B cell (primary cell): ENCODE measurements around the gene GLIS1. TPM values are rescaled to one million over a fixed set of nuclear protein-coding genes. Genes with fewer than 3 reads are reported as not detected.

ENCODE experiments used
- ATAC-seq: fragments of 200-7000 bp; cut with Tn5 transposase; one replicate; pipeline ENCODE4 v1.10.0; 2021; ENCODE audit warnings: low read depth, mild to moderate bottlenecking, moderate number of reproducible peaks, moderate library complexity
- CTCF ChIA-PET: fragments of 350-600 bp; sonication (Branson Sonifier 250); formaldehyde crosslinking; loops from one replicate; lab custom pipeline; 2021; ENCODE audit warnings: antibody characterized with exemption, inconsistent platforms; lab: Charles Lee
- POLR2A ChIA-PET: fragments of 350-600 bp; sonication (Branson Sonifier 250); formaldehyde crosslinking; loops from one replicate; lab custom pipeline; 2021; ENCODE audit warnings: antibody characterized with exemption; lab: Charles Lee
- DNase-seq: peaks from one replicate; pipeline ENCODE4 v3.0.0; 2013
- H2AFZ ChIP-seq: 2 replicates; pipeline ENCODE4 v1.6.1; 2012; ENCODE audit warnings: mild to moderate bottlenecking, low read depth, low read length; ENCODE audit not compliant: insufficient read depth, poor library complexity, severe bottlenecking
- H3K27ac ChIP-seq, 2 donors: 1 replicate in 1 of 2; 2 replicates in 1 of 2; pipeline ENCODE4 v1.5.1; 2012 to 2013; ENCODE audit warnings: low read length in 2 of 2, mild to moderate bottlenecking in 2 of 2, moderate library complexity in 1 of 2
- H3K27me3 ChIP-seq, 4 experiments: fragments of 200-600 bp in 1 of 4; sonication (generic) in 1 of 4; replicated peaks in 1 of 4; 1 replicate in 2 of 4; 2 replicates in 2 of 4; pipeline versions ENCODE4 v1.6.1 to v1.7.0; 2013 to 2016; ENCODE audit warnings: low read length in 3 of 4, mild to moderate bottlenecking in 2 of 4, mixed read lengths in 1 of 4, moderate library complexity in 1 of 4; ENCODE audit not compliant: insufficient read depth in 4 of 4, control insufficient read depth in 3 of 4; ENCODE audit errors: control extremely low read depth in 1 of 4
- H3K36me3 ChIP-seq, 2 experiments: replicated peaks in 1 of 2; 1 replicate in 1 of 2; 2 replicates in 1 of 2; pipeline versions ENCODE4 v1.6.1 to v1.7.1; 2013; ENCODE audit warnings: low read length in 1 of 2; ENCODE audit not compliant: insufficient read depth in 2 of 2, control insufficient read depth in 1 of 2; ENCODE audit errors: control extremely low read depth in 1 of 2, extremely low read depth in 1 of 2
- H3K4me1 ChIP-seq, 2 donors: fragments of 200-600 bp in 1 of 2; sonication (generic) in 1 of 2; 1 replicate in 1 of 2; 2 replicates in 1 of 2; pipeline versions ENCODE4 v1.5.1 to v1.6.1; 2013 to 2017; ENCODE audit warnings: low read length in 2 of 2; ENCODE audit not compliant: control insufficient read depth in 2 of 2, insufficient read depth in 2 of 2
- H3K4me2 ChIP-seq: replicated peaks from 2 replicates; pipeline ENCODE3; 2012; ENCODE audit warnings: mild to moderate bottlenecking, low read depth, low read length; ENCODE audit not compliant: poor library complexity, severe bottlenecking
- H3K4me3 ChIP-seq, 5 experiments: fragments of 200-600 bp in 1 of 5; sonication (generic) in 1 of 5; 1 replicate in 3 of 5; 2 replicates in 2 of 5; pipeline versions ENCODE4 v1.5.1 to v1.7.0; 2011 to 2016; ENCODE audit warnings: low read length in 4 of 5, mild to moderate bottlenecking in 4 of 5, low read depth in 2 of 5, control low read depth in 1 of 5, moderate library complexity in 1 of 5; ENCODE audit not compliant: insufficient read depth in 1 of 5; ENCODE audit errors: control extremely low read depth in 1 of 5, extremely low read depth in 1 of 5
- H3K79me2 ChIP-seq: fragments of 200-600 bp; sonication (generic); one replicate; pipeline ENCODE4 v1.6.0; 2016; ENCODE audit warnings: low read length; ENCODE audit not compliant: control insufficient read depth, insufficient read depth
- H3K9ac ChIP-seq: fragments of 200-600 bp; sonication (generic); 2 replicates; pipeline ENCODE4 v1.6.1; 2017; ENCODE audit warnings: mild to moderate bottlenecking, low read length, moderate library complexity
- H3K9me3 ChIP-seq, 3 donors: one replicate each; pipeline versions ENCODE4 v1.6.1 to v1.7.1; 2013; ENCODE audit warnings: low read length in 2 of 3; ENCODE audit not compliant: control insufficient read depth in 2 of 3, insufficient read depth in 1 of 3; ENCODE audit errors: control extremely low read depth in 1 of 3
- H4K20me1 ChIP-seq: 2 replicates; pipeline ENCODE4 v1.6.0; 2012; ENCODE audit warnings: mild to moderate bottlenecking, low read length; ENCODE audit not compliant: insufficient read depth, control insufficient read depth, poor library complexity, severe bottlenecking
- H3K27ac Mint-ChIP-seq: one replicate; pipeline ENCODE4 v1.8.0; 2021; ENCODE audit warnings: mixed read lengths
- H3K27me3 Mint-ChIP-seq: one replicate; pipeline ENCODE4 v1.8.0; 2021; ENCODE audit warnings: mixed read lengths
- H3K4me1 Mint-ChIP-seq: one replicate; pipeline ENCODE4 v1.8.0; 2021; ENCODE audit warnings: mixed read lengths
- H3K4me3 Mint-ChIP-seq: one replicate; pipeline ENCODE4 v1.8.0; 2021; ENCODE audit warnings: mixed read lengths
- H3K9me3 Mint-ChIP-seq: one replicate; pipeline ENCODE4 v1.8.0; 2022; ENCODE audit warnings: mixed read lengths; ENCODE audit not compliant: insufficient read depth
- EZH2 ChIP-seq: IDR thresholded peaks from 2 replicates; pipeline ENCODE4 v1.6.1; 2012; ENCODE audit warnings: borderline replicate concordance, low read depth, mild to moderate bottlenecking, moderate library complexity, low read length; ENCODE audit not compliant: insufficient read depth, poor library complexity, severe bottlenecking
- WGBS: methylation state at CpG from one replicate; pipeline ENCODE4 v1.1.5; 2013; ENCODE audit warnings: missing lambda C conversion rate; ENCODE audit not compliant: insufficient coverage; 5-methylcytosine and 5-hydroxymethylcytosine counted together
- intact Hi-C: fragments of 100-400 bp; cut with micrococcal nuclease; formaldehyde crosslinking; loops from one replicate; pipeline ENCODE4 v1.10.0; 2022
- polyA plus RNA-seq: library from polyadenylated mRNA; depleted of rRNA; stranded (reverse); fragments of >200 nt; gene quantifications from 2 replicates; pipeline ENCODE4 v1.2.3, GENCODE V29; 2012
- total RNA-seq, 2 donors: library from RNA; stranded (reverse); fragments of 120-200 nt in 1 of 2; gene quantifications; 1 replicate in 1 of 2; 2 replicates in 1 of 2; pipeline versions ENCODE4 v1.2.3 to v1.2.4, GENCODE V29; 2013 to 2022
- TF ChIP-seq, protein P1 (sequence below): fragments of 200-600 bp; IDR thresholded peaks from one replicate; pipeline ENCODE4 v1.8.0; 2022; ENCODE audit warnings: antibody characterized with exemption, mild to moderate bottlenecking

Gene GLIS1
- total and polyA plus RNA-seq, 2 donors (not counting 1 experiment from before 2014, with no cell fraction given): not detected

- Mint-ChIP-seq H3K4me1 (no peaks in the 10 kb centered on the region), H3K27me3 (peaks cover 5% of the 10 kb centered on the region), H3K4me3 (no peak overlapping the region), H3K9me3 (no peaks in the 10 kb centered on the region), H3K27ac (no peak overlapping the region)
- H4K20me1 ChIP-seq: no peaks in the 10 kb centered on the region
- ATAC-seq (no peak), DNase-seq (no peak)
- no peaks in the 10 kb centered on the region for H3K9me3 ChIP-seq
- no peak overlapping the region for H2AFZ ChIP-seq
- POLR2A ChIA-PET: no interaction called here
- no peaks in the 10 kb centered on the region for H3K79me2 ChIP-seq
- intact Hi-C loops: no loop called here
- no peak overlapping the region for H3K9ac ChIP-seq
- no peak overlapping the region for H3K4me2 ChIP-seq
- no peaks in the 10 kb centered on the region for H3K27me3 ChIP-seq
- CTCF ChIA-PET: interaction anchor here (0.6 to 1.4 kb wide), 2 partner anchors 195 to 215 kb away, joined by 3 to 5 read pairs; no protein-coding TSS in a partner anchor
- no CpG with 5 or more reads among the region's 3 CpGs for WGBS
- no peak overlapping the region for H3K27ac ChIP-seq
- TF ChIP-seq, protein P1, sequence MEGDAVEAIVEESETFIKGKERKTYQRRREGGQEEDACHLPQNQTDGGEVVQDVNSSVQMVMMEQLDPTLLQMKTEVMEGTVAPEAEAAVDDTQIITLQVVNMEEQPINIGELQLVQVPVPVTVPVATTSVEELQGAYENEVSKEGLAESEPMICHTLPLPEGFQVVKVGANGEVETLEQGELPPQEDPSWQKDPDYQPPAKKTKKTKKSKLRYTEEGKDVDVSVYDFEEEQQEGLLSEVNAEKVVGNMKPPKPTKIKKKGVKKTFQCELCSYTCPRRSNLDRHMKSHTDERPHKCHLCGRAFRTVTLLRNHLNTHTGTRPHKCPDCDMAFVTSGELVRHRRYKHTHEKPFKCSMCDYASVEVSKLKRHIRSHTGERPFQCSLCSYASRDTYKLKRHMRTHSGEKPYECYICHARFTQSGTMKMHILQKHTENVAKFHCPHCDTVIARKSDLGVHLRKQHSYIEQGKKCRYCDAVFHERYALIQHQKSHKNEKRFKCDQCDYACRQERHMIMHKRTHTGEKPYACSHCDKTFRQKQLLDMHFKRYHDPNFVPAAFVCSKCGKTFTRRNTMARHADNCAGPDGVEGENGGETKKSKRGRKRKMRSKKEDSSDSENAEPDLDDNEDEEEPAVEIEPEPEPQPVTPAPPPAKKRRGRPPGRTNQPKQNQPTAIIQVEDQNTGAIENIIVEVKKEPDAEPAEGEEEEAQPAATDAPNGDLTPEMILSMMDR: no peak
- TF ChIP-seq EZH2: no peak
- H3K36me3 ChIP-seq: no peaks in the 10 kb centered on the region
- no peaks in the 10 kb centered on the region for H3K4me1 ChIP-seq
- no peak overlapping the region for H3K4me3 ChIP-seq
Observed at GRCh38 chr1:53473463-53473862, 265.5 kb downstream of the GLIS1 start.

- POLR2A ChIA-PET: no interaction called here
- no peak overlapping the region for H2AFZ ChIP-seq
- H3K4me2 ChIP-seq: no peak overlapping the region
- H3K4me1 ChIP-seq: no peaks in the 10 kb centered on the region
- H3K27ac Mint-ChIP-seq: no peak overlapping the region
- TF ChIP-seq, protein P1: no peak
- no peak for TF ChIP-seq EZH2
- ATAC-seq: no peak
- H3K4me3 Mint-ChIP-seq: no peak overlapping the region
- no peaks in the 10 kb centered on the region for H4K20me1 ChIP-seq
- CTCF ChIA-PET: no interaction called here
- peaks cover 3% of the 10 kb centered on the region for H3K27me3 Mint-ChIP-seq
- H3K9me3 ChIP-seq: no peaks in the 10 kb centered on the region
- no peaks in the 10 kb centered on the region for H3K36me3 ChIP-seq
- 92% methylated on average over 9 of the region's 9 CpGs for WGBS
- H3K4me3 ChIP-seq: no peak overlapping the region
- no peak overlapping the region for H3K9ac ChIP-seq
- no peaks in the 10 kb centered on the region for H3K79me2 ChIP-seq
- intact Hi-C loops: no loop called here
- H3K9me3 Mint-ChIP-seq: no peaks in the 10 kb centered on the region
- no peaks in the 10 kb centered on the region for H3K27me3 ChIP-seq
- H3K4me1 Mint-ChIP-seq: no peaks in the 10 kb centered on the region
- no peak for DNase-seq
- H3K27ac ChIP-seq: no peak overlapping the region
Observed at GRCh38 chr1:53471000-53471399, 268.0 kb downstream of the GLIS1 start.
